Endothelial cell of hepatic sinusoid (primary cell): Measurements from ENCODE around the gene YIF1A.
"Not testable (repeated sequence)": the region's sequence is repeated elsewhere in the genome, so short reads cannot be mapped to it uniquely, and the experiment has no call there.

Source experiments
- in situ Hi-C: cut with HindIII; loops from 2 replicates; pipeline ENCODE4 v1.10.0; 2017; ENCODE audit warnings: low sequenced_read_pairs

Gene YIF1A

DNA sequence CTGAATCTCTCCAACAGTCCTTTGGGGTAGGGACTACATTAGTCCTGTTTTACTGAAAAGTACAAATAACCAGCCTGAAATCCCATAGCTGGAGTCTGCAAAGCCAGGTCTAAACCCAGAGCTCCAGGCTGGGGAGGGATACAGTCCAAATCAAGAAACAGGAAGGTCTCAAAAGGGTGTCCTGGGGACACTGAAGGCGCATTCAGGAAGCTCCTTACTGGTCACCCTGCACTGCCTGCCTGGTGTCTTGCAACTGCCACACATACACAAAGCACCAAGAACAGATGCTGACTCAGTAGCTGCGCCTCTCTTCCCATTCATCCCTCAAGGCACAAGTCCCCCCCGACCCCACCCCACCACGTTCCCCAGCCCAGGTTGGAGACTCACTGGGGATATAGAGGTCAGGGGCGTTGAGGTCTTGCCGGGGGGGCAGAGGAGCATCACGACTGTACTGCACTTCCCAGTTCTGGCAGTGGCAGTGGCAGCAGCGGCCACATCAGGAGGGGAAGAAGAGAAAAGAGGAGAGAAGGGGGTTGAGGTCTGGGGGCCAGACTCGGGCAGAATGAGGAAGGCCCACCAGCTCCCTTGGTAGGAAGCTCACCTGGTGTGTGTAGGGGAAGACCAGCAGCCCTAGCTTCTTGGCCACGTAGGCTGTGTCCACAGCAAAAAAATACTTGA, 1.6 kb downstream of the YIF1A start:
- in situ Hi-C loops = no loop called here

DNA sequence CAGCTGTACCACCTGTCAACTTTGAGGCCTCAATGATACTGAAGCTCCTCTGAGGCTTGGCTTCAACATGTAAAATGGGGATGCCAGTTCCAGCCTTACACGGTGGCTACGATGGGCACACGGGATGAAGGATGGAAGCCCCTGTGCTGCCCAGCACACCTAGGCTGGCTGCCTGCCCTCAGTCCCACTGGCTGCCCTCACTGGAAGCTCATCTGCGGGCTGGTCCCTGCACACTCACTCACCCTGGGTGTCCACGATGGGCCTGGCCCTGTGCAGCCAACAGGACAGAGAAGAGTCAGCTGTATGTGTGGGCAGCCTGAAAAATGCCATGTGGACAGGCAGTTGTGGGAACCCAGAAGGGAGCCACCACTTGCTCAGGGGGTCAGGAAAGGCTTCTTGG, 2.2 kb downstream of the YIF1A start:
- in situ Hi-C loops = no loop called here

DNA sequence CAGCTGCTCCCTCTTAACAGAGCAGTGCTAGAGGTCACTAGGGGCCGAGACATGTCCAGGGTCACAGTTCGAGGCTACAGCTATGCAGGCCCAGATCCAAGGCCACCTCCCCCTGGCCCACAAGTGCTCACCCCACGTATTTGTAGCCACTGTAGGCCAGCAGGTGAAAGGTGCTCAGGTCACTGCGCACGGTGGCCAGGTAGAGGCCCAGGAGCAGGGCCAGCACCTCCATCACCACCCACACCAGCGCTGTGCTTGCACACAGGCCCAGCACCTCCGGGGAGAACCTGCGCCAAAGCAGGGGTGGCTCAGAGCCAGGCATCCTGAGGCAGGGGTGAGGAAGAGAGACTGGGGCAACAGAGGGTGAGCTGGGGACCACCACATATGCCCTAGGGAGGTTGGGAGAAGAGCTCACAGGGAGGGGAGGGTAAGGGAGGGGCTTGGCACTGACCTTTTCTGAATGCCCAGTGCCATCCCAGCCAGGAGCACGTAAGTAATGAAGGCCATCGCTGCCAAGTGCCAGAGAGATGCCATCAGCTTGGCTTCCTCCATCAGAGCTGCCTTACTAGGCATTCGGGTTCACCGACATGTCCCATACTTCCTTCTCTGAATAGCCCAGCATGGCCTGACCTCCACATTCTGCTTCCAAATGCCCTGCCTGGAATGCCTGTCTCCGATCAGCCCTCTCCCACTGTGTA, 3.5 kb downstream of the YIF1A start:
- in situ Hi-C loops = no loop called here

DNA sequence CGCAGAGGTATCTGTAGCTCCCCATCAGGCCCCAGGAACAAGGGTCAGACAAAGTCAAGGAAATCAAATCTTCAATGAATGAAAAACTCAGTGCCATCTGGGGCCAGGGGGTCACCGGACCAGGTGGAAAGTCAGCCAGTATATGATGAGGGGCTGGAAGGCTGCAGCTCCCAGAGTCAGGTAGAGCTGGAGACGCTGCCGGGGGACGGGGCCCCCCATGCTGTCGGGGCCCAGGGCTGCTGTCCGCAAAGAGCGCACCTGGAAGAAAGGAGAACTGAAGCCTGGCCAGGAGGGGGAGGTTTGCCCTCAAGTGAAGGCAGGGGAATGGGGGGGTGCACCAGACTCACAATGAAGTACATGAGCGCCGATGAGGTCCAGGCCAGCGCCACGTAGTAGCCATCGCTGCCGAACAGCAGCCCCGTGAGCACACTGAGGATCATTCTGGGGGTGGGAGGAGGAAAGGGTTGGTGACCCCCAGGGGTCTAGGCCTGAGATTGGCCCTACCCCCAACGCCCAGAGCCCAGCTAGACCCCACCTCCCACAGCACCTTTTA, 4.3 kb downstream of the YIF1A start:
- in situ Hi-C loops = loop anchor here (5.0 kb wide), 2 partner anchors 48 to 67 kb away; no protein-coding TSS in a partner anchor

DNA sequence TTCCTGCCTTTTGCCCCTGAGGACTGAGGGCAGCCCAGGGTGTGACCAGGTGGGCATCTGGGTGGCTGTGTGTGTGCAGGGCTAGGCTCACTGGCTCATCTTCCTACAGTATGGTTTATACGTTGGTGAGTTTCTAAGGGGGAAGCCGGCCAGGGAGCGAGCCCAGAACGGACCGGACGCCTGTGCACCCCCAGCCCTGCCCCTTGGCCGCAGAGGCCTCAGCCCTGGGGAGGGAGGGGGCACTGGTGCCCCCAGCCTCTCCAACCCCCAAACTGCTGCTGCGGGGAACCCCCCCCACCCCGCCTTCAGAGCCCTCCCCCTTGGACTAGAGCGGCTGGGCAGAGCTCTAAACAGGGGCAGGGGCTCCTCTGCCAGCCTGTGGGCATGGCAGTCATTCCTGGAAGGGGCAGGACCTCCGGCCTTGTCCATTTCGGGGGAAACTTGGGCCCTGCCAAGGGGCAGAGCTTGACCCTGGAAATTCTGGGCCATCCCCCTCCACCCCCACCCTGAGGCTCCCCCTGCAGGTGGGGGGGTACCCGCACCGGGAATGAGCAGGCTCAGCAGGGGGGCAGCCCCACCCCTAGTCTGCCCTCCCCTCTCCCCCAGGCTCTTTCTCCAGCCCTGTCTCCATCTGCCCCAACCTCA, 5.4 kb downstream of the YIF1A start:
- in situ Hi-C loops = loop anchor here (5.0 kb wide), 2 partner anchors 49 to 66 kb away; no protein-coding TSS in a partner anchor

DNA sequence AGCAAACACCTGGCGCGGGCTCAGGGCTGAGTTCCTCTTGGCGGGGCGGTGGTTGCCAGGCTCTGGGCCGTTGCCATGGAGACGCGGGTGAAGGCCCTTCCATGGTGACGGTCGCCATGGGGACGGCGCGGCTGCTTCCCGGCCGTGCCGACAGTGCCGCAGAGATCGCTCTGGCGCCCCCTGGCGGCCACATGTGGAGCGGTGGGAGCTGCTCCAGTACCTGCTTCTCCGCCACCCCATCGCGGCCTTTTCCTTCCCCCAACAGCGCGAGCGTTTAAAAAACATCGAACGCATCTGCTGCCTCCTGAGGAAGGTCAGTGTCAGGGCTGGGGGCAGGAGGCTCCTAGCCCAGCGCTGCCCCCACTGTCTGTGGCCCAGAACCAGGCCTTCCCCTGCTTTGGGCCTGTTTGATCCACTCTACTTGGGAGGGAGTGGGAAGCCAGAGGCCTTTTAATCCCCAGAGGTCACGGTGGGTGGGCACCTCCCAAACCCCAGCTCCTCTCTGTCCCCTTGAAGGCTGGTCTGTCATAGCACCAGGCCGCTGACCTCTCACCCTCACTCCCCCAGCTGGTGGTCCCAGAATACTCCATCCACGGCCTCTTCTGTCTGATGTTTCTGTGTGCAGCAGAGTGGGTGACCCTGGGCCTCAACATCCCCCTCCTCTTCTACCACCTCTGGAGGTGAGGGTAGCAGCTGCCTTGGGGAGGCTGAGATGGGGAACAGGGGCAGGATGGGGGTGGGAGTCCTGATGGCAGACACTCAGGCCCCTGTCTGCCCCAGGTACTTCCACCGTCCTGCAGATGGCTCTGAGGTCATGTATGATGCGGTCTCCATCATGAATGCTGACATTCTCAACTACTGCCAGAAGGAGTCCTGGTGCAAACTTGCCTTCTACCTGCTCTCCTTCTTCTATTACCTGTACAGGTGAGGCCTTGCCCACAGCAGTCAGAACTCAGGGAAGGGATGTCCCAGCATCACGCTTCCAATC, 6.2 kb downstream of the YIF1A start:
- in situ Hi-C loops = loop anchor here (5.0 kb wide), 2 partner anchors 50 to 65 kb away; no protein-coding TSS in a partner anchor

DNA sequence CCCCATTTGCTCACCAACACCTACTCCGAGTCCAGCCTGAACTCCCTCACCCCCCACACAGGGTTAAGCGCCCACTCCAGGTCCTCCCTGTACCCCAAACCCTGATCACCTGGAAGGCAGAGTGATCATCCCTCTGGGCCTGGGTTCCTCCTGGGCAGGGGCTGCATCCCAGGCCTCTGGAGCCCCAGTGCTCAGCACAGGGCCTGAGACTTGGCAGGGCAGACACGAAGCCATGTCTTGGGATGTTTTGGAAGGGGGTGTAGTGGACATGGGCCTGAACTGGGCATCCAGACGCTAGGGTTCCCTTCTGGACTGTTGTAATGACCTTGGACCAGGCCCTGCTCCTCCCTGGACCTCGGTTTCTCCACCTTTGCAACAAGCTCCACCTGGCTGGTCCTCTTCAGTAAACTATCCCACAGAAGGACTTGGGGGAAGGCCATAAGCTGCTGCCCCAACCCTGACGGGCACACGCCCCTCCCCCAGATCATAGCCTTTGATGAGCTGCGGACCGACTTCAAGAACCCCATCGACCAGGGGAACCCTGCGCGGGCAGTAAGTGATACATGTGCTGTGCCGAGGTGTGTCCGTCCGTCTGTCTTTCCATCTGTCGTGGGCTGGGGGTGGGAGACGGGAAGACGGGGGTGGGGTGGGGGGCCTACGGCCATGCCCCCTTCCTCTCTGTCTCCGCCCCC, 7.0 kb downstream of the YIF1A start:
- in situ Hi-C loops = loop anchor here (5.0 kb wide), 2 partner anchors 50 to 65 kb away; no protein-coding TSS in a partner anchor

DNA sequence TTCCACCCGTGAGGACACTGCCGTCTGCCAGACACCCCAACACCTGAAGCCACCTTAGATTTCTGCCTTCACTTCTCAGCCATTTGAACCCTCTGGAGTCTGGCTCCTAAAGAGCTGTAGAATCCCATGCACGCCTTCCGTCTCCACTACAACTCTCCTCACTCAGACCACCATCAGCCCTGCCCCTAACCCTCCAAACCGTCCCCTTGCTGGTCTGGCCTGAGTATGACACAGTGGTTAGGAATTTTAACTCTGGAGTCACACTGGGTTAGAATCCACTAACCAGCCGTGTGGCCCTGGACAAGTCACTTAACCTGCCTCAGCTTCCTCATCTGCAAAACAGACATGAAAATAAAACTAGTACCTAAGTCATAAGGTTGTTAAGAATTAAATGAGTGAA, 7.9 kb downstream of the YIF1A start:
- in situ Hi-C loops = loop anchor here (5.0 kb wide), 2 partner anchors 51 to 64 kb away; no protein-coding TSS in a partner anchor

DNA sequence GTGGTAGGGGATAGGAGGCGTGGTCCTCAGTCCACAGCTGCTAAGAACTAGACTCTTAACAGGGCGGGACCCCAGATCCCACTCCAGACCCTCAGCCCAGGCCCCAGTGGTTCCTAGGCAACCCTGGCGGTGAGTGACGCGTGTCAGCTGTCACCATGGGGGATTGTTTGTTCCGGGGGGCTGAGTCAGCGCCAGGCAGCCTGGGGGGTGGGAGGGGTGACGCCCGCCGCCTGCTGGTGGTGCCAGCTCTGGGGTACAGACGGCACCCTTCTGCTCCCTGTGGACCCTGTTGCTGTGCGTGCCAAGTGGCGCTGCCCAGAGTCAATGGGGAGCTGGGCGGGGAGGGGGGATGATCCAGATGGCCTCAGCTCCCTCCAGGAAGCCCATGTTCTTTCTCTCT, 8.5 kb downstream of the YIF1A start:
- in situ Hi-C loops = loop anchor here (5.0 kb wide), 2 partner anchors 52 to 63 kb away; no protein-coding TSS in a partner anchor

DNA sequence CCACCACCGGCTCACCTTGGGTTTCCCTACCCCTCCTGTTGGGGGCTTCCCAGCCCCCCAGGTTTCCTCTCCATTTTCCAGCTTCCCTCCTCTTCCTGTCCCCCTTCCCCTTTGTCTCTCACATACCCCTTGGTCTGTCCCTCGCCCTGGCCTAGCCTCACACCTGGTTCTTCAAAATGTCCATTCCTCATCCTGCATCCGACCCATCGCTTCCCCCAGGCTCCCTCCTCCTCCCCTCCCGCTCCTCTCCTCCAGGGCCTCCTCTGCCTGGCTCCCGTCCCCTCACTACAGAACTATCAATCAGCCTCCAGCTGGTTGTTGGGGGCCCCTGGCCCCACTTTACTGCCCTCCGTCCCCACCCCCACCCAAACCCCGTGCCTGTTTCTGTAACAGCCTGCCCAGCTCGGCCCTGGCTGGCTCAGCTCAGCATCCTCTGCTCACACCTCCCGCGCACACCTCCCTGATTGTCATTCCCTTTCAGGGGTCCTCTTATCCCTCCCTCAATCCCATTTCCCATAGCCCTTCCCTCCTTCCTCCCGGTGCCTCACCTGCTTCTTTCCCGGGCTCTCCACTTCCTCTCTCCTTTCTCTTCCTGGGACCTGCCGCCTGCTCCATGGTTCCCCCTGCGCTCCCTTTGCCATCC, 9.7 kb downstream of the YIF1A start:
- in situ Hi-C loops = no loop called here

DNA sequence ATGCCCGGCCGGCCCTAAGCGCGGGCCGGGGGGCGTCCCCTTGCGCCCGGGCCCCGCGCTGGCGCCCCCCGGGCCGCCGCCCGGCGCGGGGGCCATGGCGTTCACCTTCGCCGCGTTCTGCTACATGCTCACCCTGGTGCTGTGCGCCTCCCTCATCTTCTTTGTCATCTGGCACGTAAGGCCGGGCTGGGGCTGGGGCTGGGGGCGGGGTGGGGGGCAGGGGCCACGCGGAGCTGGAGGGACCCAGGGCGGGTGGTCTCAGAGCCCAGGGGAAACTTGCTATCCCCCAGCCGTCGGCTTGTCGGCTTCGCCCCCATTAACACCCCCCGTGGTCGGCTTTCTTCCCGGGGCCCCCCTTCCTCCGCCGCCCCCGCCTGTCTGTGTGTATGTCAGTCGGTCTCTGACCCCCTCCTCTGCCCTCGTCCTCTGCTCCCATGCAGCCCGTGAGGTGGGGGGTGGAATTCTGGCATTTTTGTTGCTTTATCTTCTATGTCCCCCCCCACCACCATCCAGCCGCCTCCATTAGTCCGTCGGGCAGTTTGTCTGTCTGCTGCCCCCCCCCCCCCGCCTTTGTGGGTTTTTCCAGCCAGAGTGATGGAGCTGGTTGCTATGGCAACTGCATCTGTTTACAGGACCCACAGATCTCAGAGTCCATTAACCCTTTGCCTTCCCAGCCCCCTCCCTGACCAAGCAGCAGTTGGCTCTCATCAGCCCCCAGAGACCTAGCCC, 10.4 kb downstream of the YIF1A start:
- in situ Hi-C loops = no loop called here

DNA sequence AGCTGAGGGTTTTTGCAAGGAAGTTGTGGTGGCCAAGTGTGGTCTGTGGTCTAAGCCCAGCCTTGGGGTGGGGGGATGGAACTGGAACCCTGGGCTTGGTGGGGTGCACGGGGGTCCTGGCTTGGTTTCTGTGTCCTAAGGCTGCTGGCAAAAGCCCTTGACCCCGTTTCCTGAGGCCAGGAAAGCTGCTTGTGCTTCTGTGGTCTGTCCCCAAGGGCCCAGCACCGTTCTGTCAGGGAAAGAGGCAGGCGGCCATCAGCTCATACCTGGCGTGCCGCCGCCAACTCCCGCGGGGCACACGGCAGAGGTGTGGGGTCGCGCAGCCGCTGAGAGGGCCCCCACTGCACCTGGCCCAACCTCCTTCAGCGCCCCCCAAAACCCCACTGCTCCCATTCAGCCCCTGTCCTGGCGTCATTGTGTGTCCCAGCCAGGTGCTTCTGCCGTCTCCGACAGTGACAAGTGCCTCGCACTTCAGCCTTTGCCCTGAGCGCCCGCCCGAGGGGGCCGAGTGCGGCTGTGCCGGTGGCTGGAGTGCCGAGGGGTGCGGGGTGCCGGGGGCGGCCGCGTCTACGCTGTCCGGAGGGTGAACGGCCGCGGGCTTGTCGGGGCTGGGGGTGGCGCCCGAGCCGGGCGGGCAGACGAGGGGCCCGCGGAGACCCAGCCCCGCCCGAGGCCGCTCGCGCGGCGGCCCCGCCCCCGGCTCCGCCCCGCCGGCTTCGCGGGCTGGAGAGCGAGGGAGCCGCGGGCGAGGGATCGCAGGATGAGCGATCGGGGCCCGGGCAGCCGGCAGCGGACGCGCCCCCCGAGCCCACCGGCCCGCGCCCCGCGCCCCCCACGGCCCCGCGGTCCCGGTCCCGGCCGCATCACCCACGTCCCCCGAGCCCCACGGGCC, 11.2 kb downstream of the YIF1A start, which contains the start of gene CNIH2:
CNIH2 (plus strand) TSS at position 705 of the 892 bp plus-strand sequence. CDS start 282 bp downstream, outside the sequence.
- in situ Hi-C loops = no loop called here

DNA sequence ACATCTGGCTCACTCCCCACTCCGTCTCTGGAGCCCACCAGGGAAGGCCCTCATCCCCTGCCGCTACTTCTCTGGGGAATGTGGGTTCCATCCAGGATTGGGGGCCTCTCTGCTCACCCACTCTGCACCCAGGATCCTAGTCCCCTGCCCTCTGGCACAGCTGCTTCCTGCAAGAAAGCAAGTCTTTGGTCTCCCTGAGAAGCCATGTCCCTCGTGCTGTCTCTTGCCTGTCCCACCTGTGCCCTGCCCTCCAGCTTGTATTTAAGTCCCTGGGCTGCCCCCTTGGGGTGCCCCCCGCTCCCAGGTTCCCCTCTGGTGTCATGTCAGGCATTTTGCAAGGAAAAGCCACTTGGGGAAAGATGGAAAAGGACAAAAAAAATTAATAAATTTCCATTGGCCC, 11.9 kb downstream of the YIF1A start:
- in situ Hi-C loops = not testable (repeated sequence)

DNA sequence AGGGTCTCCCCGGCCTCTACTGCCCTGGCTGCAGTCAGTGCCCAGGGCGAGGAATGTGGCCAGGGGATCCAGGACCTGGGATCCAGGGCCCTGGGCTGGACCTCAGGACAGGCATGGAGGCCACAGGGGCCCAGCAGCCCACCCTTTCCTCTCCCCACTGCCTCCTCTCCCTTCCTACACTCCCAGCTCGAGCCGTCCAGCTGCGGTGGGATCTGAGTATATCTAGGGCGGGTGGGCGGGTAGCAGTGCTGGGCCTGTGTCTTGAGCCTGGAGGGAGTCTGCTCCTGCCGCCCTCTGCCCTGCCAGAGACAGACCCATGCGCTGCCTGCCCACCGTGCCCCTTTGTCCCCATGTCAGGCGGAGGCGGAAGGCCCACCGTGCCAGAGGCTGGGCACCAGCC, 12.3 kb downstream of the YIF1A start:
- in situ Hi-C loops = not testable (repeated sequence)

DNA sequence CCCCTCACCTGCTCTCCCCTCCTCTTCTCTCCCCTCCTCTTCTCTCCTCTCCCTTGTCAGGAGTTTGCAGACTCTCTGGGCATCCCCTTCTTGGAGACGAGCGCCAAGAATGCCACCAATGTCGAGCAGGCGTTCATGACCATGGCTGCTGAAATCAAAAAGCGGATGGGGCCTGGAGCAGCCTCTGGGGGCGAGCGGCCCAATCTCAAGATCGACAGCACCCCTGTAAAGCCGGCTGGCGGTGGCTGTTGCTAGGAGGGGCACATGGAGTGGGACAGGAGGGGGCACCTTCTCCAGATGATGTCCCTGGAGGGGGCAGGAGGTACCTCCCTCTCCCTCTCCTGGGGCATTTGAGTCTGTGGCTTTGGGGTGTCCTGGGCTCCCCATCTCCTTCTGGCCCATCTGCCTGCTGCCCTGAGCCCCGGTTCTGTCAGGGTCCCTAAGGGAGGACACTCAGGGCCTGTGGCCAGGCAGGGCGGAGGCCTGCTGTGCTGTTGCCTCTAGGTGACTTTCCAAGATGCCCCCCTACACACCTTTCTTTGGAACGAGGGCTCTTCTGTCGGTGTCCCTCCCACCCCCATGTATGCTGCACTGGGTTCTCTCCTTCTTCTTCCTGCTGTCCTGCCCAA, 12.8 kb downstream of the YIF1A start:
- in situ Hi-C loops = no loop called here

DNA sequence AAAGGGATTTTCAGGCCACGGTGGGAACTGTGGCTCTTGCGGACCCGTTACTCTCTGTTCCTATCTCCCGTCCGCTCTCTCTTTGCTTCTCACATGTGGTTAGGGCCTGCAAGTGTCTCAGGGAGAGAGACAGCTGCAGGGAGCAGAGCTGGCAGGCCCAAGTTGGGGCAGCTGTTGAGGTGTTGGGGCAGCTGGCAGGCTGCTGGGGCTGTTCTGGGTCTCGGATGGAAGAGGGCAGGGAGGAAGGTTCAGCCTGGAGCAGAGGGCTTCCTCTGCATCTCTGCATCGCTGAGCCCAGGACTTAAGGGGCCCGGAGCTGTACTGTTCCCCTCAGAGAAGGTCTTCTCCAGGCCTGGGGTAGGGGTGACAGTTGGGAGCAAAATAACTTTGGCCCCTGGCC, 13.5 kb downstream of the YIF1A start:
- in situ Hi-C loops = no loop called here

DNA sequence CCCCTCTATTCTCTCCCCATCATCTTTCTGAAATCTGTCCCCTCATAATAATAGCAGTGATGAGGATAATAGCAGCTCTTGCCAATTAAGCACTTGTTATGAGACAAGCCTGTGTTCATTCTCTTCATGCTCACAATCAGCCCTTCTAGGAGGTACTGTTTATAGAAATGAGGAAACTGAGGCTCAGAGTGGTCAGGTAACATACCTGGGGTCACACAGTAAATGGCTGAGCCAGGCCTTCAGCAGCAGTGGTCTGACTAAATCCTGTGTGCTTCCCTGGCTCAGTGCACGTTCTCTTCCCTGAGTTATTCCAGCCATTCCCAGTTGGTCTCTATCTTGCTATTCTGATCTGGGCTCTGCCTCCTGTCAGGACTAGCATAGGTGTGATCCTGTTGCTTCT, 14.7 kb downstream of the YIF1A start:
- in situ Hi-C loops = no loop called here
